GM13976 (cell line): ENCODE measurements around the gene PLCXD3.

Source experiments
- DNase-seq: peaks from one replicate; pipeline ENCODE4 v3.0.0; 2012; ENCODE audit warnings: low spot score
- in situ Hi-C: fragments of 300-500 bp; cut with MboI; formaldehyde crosslinking; loops from one replicate; pipeline ENCODE4 v1.12.0; 2022; ENCODE audit warnings: low sequenced_read_pairs, mixed read lengths, inconsistent platforms; ENCODE audit not compliant: unreplicated experiment
- TF ChIP-seq, protein P1 (sequence below): IDR thresholded peaks from 2 replicates; pipeline ENCODE4 v1.5.1; 2012; ENCODE audit warnings: borderline replicate concordance, mild to moderate bottlenecking; ENCODE audit not compliant: insufficient read depth; ENCODE audit errors: extremely low read depth, missing control alignments, control extremely low read depth

Gene PLCXD3

DNA sequence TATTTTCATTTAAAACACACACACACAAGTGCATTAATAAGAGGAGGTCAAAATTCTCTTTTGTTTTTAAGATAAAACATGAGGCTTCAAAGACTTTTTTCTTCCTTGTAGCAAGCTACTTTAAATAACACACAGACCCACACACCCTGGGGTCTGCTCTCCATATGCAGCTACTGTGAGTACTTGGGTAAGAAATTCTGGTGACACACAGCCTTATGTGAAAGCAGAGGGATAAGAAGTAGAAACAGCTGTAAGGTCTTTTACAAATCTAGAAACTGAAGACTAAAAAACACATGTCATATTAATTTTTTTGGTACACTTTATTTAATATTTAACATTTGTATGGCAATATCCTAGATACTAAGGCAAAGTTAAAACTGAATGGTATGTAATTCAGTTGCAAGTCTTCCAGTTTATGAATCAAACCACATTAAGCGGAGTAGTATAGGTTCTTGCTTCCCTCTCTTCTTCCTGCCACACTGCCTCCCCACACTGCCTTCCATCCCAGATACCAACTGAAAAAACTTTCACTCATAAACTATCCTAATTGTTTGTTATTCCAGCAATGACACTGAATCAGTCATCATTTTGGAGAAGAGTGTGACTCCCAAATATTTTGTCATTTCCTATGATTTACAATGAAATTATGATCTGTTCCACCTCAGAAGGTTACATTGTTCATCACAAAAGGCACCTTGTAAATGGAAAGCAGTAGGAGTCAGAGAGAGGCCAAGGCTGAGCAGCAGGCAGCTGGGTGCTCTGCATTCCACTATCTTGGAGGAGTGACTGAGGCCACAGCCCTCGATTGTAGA, 92.0 kb downstream of the PLCXD3 start:
- TF ChIP-seq, protein P1, sequence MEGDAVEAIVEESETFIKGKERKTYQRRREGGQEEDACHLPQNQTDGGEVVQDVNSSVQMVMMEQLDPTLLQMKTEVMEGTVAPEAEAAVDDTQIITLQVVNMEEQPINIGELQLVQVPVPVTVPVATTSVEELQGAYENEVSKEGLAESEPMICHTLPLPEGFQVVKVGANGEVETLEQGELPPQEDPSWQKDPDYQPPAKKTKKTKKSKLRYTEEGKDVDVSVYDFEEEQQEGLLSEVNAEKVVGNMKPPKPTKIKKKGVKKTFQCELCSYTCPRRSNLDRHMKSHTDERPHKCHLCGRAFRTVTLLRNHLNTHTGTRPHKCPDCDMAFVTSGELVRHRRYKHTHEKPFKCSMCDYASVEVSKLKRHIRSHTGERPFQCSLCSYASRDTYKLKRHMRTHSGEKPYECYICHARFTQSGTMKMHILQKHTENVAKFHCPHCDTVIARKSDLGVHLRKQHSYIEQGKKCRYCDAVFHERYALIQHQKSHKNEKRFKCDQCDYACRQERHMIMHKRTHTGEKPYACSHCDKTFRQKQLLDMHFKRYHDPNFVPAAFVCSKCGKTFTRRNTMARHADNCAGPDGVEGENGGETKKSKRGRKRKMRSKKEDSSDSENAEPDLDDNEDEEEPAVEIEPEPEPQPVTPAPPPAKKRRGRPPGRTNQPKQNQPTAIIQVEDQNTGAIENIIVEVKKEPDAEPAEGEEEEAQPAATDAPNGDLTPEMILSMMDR, result no peak
- DNase-seq, result no peak
- in situ Hi-C loops, result no loop called here

DNA sequence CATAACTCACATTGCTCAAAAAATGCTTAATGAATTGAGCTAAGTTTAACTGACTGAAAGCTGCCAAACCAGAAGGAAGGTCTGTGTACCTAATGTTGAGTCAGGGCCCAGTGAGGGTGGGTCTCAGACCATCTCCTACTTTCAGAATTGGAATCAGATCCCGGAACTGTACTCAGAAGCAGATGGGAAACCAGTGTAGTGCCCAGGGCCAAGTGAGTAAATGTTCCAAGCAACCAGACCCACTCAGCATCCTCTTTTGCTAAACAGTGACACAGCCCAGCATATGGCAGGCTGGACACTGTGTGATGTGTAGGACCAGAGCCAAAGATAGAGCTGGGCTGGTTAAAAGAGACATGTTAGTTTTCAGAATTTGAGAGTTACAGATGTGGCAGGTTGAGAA, 94.1 kb downstream of the PLCXD3 start:
- DNase-seq, result no peak
- in situ Hi-C loops, result no loop called here
- TF ChIP-seq, protein P1, result no peak

DNA sequence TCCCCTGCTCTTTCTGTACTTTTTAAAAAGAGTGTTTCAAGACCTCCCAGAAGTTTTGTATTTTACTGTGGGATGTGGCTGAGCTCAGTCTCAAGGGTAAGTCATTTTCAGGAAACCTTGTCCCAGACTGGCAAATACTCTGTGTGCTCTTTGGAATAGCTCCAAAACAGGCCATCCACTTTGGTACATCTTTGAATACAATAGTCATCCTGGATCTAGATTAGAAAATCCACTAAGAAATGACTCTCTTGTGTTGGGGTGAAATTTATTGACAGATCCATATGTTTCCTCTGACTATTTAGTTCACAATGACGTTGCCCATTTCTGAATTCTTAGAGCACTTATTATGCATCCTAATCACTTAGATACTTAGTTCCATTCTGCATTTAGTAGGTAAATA, 95.2 kb downstream of the PLCXD3 start:
- DNase-seq, result no peak
- in situ Hi-C loops, result no loop called here
- TF ChIP-seq, protein P1, result no peak

DNA sequence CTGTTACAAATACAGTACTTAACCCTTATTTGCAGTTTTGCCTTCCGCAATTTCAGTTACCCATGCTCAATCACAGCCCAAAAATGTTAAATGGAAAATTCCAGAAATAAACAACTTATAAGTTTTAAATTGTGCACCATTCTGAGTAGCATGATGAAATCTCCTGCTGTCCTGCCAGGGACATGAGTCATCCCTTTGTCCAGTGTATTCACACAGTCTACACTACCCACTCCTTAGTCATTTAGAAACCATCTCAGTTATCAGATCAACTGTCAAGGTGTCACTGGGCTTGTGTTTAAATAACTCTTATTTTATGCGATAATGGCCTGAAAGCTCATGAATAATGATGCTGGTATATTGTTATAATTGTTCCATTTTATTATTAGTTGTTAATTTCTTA, 95.8 kb downstream of the PLCXD3 start:
- in situ Hi-C loops, result no loop called here
- no peak for DNase-seq

DNA sequence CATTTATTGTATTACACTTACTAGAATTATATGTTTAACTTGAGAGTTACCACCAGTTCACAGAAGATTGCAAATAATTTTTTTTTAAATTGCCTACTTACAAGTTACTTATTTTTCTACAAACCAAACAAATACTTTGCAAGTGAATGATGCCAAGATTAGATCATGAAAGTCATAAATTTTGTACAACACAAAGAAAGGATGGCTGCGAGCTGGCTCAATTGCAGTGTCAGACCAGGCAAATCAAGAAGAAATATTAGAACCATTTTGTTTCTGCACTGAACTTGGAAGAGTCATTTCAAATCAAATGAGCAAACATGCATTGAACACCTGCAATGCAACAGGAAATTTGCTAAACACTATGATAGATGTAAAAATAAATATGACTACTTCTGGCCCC, 97.3 kb downstream of the PLCXD3 start:
- no peak for DNase-seq
- in situ Hi-C loops, result no loop called here
- TF ChIP-seq, protein P1, result no peak

More for the DNA sequence above, 95.8 kb downstream of the PLCXD3 start:
- TF ChIP-seq, protein P1, result no peak

DNA sequence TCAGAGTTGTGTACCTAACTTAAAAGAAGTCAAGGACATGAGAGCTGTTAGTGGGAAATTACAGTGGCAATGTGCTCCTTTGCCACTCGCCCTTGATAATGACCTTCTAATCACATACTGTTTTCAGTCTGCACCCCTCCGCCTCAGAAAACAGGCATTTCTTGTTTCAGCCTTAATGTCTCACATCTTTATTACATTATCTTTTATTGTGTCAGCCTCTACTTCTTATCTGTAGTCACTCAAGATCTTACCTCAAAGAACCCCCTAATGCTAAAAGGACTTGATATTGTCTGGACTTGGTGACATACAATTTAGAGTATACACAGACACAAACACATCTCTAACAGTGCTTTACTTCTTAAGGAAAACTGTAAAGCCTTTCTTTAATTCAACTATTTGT, 97.9 kb downstream of the PLCXD3 start:
- in situ Hi-C loops, result no loop called here
- TF ChIP-seq, protein P1, result no peak
- no peak for DNase-seq
